ENCODE data around the gene MRPL51. TPM values are rescaled to one million over a fixed set of nuclear protein-coding genes. Genes with fewer than 3 reads are reported as not detected.

The MRPL51 gene
- total and polyA plus RNA-seq, 10 of the 15 experiments (the other 5 are each of a cell fraction or from before 2014, with no cell fraction given): 137 to 1,202 (median 267) TPM

- no peak for TF ChIP-seq CEBPZ (IDR thresholded peaks at IDR 0.05; ENCODE audit: low read depth, low read length)
- TF ChIP-seq ZNF217 (IDR thresholded peaks at IDR 0.05): no peak
- no peak; the same call in 1 of the 2 replicates for TF ChIP-seq POLR2AphosphoS2 (IDR thresholded peaks at IDR 0.05; ENCODE audit: low read depth, low read length)
- TF ChIP-seq EGR1 (IDR thresholded peaks at IDR 0.05; ENCODE audit: borderline replicate concordance in 1 of 2, low read depth in 2 of 2, low read length in 2 of 2): peak in 1 of 2 experiments; percentile 69; a peak in 2 of 3 replicates
- peak; percentile 88; the same call in 1 of the 2 replicates for TF ChIP-seq GATAD2B (conservative IDR thresholded peaks at IDR 0.05; ENCODE audit: low read depth)
- TF ChIP-seq SMC3 (IDR thresholded peaks at IDR 0.05; ENCODE audit: borderline replicate concordance, low read length): peak; percentile 8; the same call in 1 of the 2 replicates
- no peak for TF ChIP-seq YBX1 (IDR thresholded peaks at IDR 0.05)
- TF ChIP-seq KDM1A (IDR thresholded peaks at IDR 0.05; ENCODE audit: borderline replicate concordance): no peak
- no peak for TF ChIP-seq PRDM15 (CRISPR knock-in tag; IDR thresholded peaks at IDR 0.05)
- TF ChIP-seq SPI1 (IDR thresholded peaks at IDR 0.05; ENCODE audit: borderline replicate concordance, insufficient read depth, low read depth, low read length): peak; percentile 99
- TF ChIP-seq ZNF687 (IDR thresholded peaks at IDR 0.05): peak; percentile 100
- TF ChIP-seq BCLAF1 (IDR thresholded peaks at IDR 0.05): no peak
- no peak for TF ChIP-seq ESRRA (IDR thresholded peaks at IDR 0.05; ENCODE audit: low read length)
- no peak for TF ChIP-seq ZSCAN29 (IDR thresholded peaks at IDR 0.05)
These were observed 31.4 kb downstream of the MRPL51 start (continued) for GRCh38 chr12:6461401-6462233.

All from GM12878 (cell line).